Suprapubic skin (tissue), 4 donors: ENCODE measurements around the gene EXPH5.

ENCODE experiments used
- POLR2A ChIP-seq, 2 donors: fragments of 450-650 bp; IDR thresholded peaks; one replicate each; pipeline ENCODE4 v1.6.1; 2017; ENCODE audit warnings: antibody characterized with exemption in 2 of 2, mild to moderate bottlenecking in 2 of 2, moderate library complexity in 2 of 2
- POLR2AphosphoS5 ChIP-seq, 3 donors: sonication (generic); formaldehyde crosslinking; IDR thresholded peaks; one replicate each; pipeline ENCODE4 v1.6.1; 2017; ENCODE audit warnings: antibody characterized with exemption in 3 of 3
- TF ChIP-seq, protein P1 (sequence below), 2 donors: fragments of 200-600 bp in 1 of 2; fragments of 450-650 bp in 1 of 2; sonication (generic) in 1 of 2; IDR thresholded peaks; one replicate each; pipeline ENCODE4 v1.5.1; 2016 to 2019; ENCODE audit warnings: antibody characterized with exemption in 2 of 2, mild to moderate bottlenecking in 1 of 2, moderate library complexity in 1 of 2

- TF ChIP-seq, protein P1, sequence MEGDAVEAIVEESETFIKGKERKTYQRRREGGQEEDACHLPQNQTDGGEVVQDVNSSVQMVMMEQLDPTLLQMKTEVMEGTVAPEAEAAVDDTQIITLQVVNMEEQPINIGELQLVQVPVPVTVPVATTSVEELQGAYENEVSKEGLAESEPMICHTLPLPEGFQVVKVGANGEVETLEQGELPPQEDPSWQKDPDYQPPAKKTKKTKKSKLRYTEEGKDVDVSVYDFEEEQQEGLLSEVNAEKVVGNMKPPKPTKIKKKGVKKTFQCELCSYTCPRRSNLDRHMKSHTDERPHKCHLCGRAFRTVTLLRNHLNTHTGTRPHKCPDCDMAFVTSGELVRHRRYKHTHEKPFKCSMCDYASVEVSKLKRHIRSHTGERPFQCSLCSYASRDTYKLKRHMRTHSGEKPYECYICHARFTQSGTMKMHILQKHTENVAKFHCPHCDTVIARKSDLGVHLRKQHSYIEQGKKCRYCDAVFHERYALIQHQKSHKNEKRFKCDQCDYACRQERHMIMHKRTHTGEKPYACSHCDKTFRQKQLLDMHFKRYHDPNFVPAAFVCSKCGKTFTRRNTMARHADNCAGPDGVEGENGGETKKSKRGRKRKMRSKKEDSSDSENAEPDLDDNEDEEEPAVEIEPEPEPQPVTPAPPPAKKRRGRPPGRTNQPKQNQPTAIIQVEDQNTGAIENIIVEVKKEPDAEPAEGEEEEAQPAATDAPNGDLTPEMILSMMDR (IDR thresholded peaks at IDR 0.05) = no peak
- TF ChIP-seq POLR2A (IDR thresholded peaks at IDR 0.05) (no peak), POLR2AphosphoS5 (IDR thresholded peaks at IDR 0.05) (no peak)
Measured at GRCh38 chr11:108512708-108513107, 80.9 kb downstream of the EXPH5 start.
